Activated CD4-positive, alpha-beta memory T cell treated with anti-CD3 and anti-CD28 coated beads for 36 hours (primary cell): Measurements from ENCODE around the gene RSPRY1. TPM values are rescaled to one million over a fixed set of nuclear protein-coding genes. Genes with fewer than 3 reads are reported as not detected.

ENCODE experiments used
- CTCF ChIA-PET: fragments of 350-600 bp; sonication (Branson Sonifier 250); formaldehyde crosslinking; loops from one replicate; lab custom pipeline; 2021; ENCODE audit warnings: antibody characterized with exemption, inconsistent platforms; lab: Charles Lee
- POLR2A ChIA-PET: fragments of 350-600 bp; sonication (Branson Sonifier 250); formaldehyde crosslinking; loops from one replicate; lab custom pipeline; 2021; ENCODE audit warnings: antibody characterized with exemption; lab: Charles Lee
- DNase-seq: peaks from one replicate; pipeline ENCODE4 v3.0.0-alpha.2; 2020
- H3K27ac Mint-ChIP-seq: one replicate; pipeline ENCODE4 v1.8.0; 2021; ENCODE audit warnings: mixed read lengths
- H3K27me3 Mint-ChIP-seq: one replicate; pipeline ENCODE4 v1.8.0; 2021; ENCODE audit warnings: mixed read lengths
- H3K36me3 Mint-ChIP-seq: one replicate; pipeline ENCODE4 v1.8.0; 2021; ENCODE audit warnings: mixed read lengths
- H3K4me1 Mint-ChIP-seq: one replicate; pipeline ENCODE4 v1.8.0; 2021; ENCODE audit warnings: low read depth, mixed read lengths
- H3K4me3 Mint-ChIP-seq: one replicate; pipeline ENCODE4 v1.8.0; 2021; ENCODE audit warnings: mild to moderate bottlenecking, mixed read lengths
- H3K9me3 Mint-ChIP-seq: one replicate; pipeline ENCODE4 v1.8.0; 2021; ENCODE audit warnings: mixed read lengths
- intact Hi-C: fragments of 100-400 bp; cut with micrococcal nuclease; formaldehyde crosslinking; loops from one replicate; pipeline ENCODE4 v1.15.1; 2023
- total RNA-seq, 2 experiments: library from RNA; stranded (reverse); gene quantifications; one replicate each; pipeline ENCODE4 v1.2.3, GENCODE V29; 2021

RSPRY1 gene
- total RNA-seq, 2 experiments from 2014 or later, result 31.5 to 33.3 TPM

DNA sequence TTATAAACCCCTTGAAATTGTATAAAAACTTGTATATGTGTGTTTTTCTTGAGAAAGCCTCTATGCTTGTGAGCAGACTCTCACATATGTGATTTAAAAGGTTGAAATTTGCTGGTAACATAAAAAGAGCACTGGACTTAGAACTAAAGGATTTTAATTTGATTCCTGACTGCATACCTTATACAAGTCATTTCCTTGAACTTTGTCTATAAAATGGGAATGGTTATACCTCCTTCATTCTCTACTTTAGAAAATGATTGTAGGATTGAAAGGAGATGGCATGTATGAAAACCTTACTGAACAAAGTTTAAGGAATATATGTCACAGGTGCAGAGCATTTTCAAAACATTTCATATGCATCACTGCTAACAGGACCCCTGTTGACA is 48.6 kb downstream of the RSPRY1 start:
- DNase-seq, result no peak
- no peak overlapping the region for H3K27ac Mint-ChIP-seq
- intact Hi-C loops, result no loop called here
- H3K4me1 Mint-ChIP-seq, result peaks cover 12% of the 10 kb centered on the region
- H3K36me3 Mint-ChIP-seq, result peaks cover 49% of the 10 kb centered on the region
- CTCF ChIA-PET, result no interaction called here
- no peaks in the 10 kb centered on the region for H3K9me3 Mint-ChIP-seq
- POLR2A ChIA-PET, result no interaction called here
- no peak overlapping the region for H3K4me3 Mint-ChIP-seq
- H3K27me3 Mint-ChIP-seq, result no peaks in the 10 kb centered on the region

DNA sequence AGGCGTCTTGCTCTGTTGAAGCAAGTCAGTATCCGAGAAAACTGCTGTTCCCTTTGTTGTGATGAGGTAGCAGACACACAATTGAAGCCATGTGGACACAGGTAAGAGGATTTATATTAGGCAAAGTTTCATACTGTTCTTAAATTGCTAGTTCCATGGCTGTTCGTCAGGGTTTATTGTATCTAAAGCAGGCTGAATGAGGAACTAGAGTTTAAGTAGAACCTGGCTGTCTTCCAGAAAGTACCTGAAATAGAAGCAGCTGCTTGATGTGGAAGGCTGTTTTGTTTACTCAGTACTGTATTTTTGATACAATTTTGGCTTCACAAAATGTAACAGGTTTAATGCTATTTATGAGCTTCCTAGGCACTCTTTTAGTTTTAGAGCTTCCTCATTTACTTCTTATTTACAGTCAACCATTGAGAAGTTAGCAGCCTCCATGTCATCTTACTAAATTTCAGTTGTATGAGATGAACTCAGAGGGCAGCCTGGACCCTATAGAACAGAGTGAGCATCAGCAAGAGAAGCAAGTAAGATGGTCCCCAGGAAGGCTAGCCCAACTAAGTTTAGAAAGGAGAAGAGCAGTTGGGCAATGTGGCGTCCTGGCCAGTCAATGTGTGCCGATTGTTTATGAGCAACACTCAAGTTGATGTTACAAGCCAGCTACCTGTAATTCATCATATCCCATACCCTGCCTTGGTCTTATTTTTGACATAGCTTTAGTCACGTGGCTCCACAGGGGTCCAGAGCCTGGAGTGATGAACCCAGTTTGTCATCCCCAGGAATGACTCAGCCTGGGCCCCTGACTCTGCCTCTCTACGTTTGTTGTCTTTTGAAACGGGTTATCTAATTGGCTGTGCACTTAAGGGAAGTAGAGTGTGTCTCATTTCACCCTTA is 49.2 kb downstream of the RSPRY1 start:
- DNase-seq, result peak; percentile 75

DNA sequence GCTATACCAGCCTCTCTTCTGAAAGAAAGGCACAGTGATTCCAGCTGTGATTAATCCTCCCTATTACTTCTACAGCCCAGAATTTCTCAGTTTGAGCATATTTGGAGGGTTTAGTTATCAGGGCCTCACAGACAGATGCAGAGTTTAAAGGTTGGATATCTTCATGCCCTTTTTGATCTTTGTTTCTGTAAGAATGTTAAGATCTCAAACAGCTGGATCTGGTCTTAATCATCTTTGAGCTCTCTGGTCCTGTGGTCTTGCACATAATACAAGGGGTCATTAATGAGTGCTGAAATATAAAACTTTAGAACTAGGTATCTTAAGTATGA is 49.9 kb downstream of the RSPRY1 start:
- peak overlapping the region; percentile 79 for H3K27ac Mint-ChIP-seq
- POLR2A ChIA-PET, result no interaction called here
- no peaks in the 10 kb centered on the region for H3K27me3 Mint-ChIP-seq
- CTCF ChIA-PET, result interaction anchor here (1.2 to 1.4 kb wide), 2 partner anchors 10 to 181 kb away, joined by 3 read pairs; no protein-coding TSS in a partner anchor
- H3K9me3 Mint-ChIP-seq, result no peaks in the 10 kb centered on the region
- no peak for DNase-seq
- H3K4me3 Mint-ChIP-seq, result no peak overlapping the region
- peaks cover 12% of the 10 kb centered on the region for H3K4me1 Mint-ChIP-seq
- peaks cover 40% of the 10 kb centered on the region for H3K36me3 Mint-ChIP-seq
- intact Hi-C loops, result no loop called here

More for the DNA sequence above, 49.2 kb downstream of the RSPRY1 start:
- Mint-ChIP-seq H3K9me3 (no peaks in the 10 kb centered on the region), H3K27me3 (no peaks in the 10 kb centered on the region), H3K36me3 (peaks cover 46% of the 10 kb centered on the region), H3K4me1 (peaks cover 12% of the 10 kb centered on the region), H3K27ac (peak overlapping the region; percentile 79), H3K4me3 (no peak overlapping the region)
- CTCF ChIA-PET, result interaction anchor here (1.4 kb wide), 1 partner anchor 10 kb away, joined by 3 read pairs; no protein-coding TSS in a partner anchor
- intact Hi-C loops, result no loop called here
- POLR2A ChIA-PET, result interaction anchor here (0.7 kb wide), 1 partner anchor 290 kb away, joined by 3 read pairs; no protein-coding TSS in a partner anchor

DNA sequence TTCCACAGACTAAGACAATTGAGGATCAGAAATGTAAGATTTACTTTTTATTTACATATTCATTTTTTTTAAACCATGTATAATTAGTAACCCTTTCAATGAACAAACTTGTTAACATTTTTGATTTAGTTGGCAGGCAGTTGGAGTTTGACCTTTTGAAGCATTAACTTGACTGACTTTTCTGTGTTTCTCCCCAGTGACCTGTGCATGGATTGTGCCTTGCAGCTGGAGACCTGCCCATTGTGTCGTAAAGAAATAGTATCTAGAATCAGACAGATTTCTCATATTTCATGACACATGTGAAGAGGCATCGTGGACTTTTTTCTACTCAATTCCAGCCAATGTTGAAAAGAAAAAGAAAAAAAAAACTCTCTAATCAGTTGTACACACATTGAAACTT is 52.6 kb downstream of the RSPRY1 start:
- Mint-ChIP-seq H3K4me1 (peaks cover 14% of the 10 kb centered on the region), H3K9me3 (no peaks in the 10 kb centered on the region), H3K27ac (peak overlapping the region; percentile 19), H3K4me3 (no peak overlapping the region), H3K36me3 (peaks cover 32% of the 10 kb centered on the region), H3K27me3 (no peaks in the 10 kb centered on the region)
- ChIA-PET CTCF (no interaction called here), POLR2A (no interaction called here)
- intact Hi-C loops, result no loop called here
- no peak for DNase-seq

DNA sequence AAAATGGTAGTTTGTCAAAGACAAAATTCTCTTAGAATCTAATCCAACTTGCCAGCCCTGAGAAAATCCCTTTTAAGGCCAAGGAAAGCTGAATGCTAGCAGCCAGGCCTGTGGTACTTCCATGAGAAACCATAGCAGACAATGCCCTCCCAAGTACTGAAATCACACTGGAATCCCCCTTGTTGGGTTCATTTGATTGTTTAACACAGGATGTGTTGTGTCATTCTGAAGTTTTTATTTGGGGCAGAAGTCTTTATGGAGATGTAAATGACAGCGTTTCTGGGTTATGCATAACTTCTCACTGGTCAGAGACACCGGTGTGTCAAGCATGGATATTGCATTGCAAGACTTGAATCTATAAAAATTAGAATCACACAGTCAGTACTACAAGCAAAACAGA is 53.0 kb downstream of the RSPRY1 start:
- H3K27me3 Mint-ChIP-seq, result no peaks in the 10 kb centered on the region
- H3K9me3 Mint-ChIP-seq, result no peaks in the 10 kb centered on the region
- peak overlapping the region; percentile 19 for H3K27ac Mint-ChIP-seq
- peaks cover 28% of the 10 kb centered on the region for H3K36me3 Mint-ChIP-seq
- ChIA-PET CTCF (no interaction called here), POLR2A (no interaction called here)
- DNase-seq, result no peak
- peaks cover 17% of the 10 kb centered on the region for H3K4me1 Mint-ChIP-seq
- intact Hi-C loops, result no loop called here
- no peak overlapping the region for H3K4me3 Mint-ChIP-seq

DNA sequence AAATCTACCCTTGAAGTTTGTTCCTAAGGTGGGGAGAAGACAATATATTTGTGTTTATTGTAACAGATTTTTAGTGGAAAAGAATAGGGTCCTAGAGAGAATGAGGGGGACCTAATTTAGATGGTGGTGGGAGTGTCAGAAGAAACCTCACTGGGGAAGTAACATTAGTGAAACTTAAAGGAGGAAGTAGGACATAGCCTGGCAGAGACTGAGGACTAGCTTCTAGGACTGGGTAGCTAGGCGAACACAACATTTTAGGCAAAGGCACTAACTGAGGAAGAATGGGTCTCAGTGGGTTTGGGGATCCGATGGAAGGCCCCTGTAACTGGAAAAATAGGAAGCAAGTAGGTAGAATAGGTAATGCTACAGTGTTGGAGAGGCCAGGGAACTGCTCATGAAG is 54.7 kb downstream of the RSPRY1 start:
- DNase-seq, result no peak
- Mint-ChIP-seq H3K4me1 (peaks cover 21% of the 10 kb centered on the region), H3K27me3 (no peaks in the 10 kb centered on the region), H3K36me3 (peaks cover 21% of the 10 kb centered on the region), H3K4me3 (no peak overlapping the region), H3K9me3 (no peaks in the 10 kb centered on the region), H3K27ac (no peak overlapping the region)
- CTCF ChIA-PET, result no interaction called here
- POLR2A ChIA-PET, result no interaction called here
- intact Hi-C loops, result loop anchor here (5.0 kb wide), 1 partner anchor 36 kb away; no protein-coding TSS in a partner anchor

DNA sequence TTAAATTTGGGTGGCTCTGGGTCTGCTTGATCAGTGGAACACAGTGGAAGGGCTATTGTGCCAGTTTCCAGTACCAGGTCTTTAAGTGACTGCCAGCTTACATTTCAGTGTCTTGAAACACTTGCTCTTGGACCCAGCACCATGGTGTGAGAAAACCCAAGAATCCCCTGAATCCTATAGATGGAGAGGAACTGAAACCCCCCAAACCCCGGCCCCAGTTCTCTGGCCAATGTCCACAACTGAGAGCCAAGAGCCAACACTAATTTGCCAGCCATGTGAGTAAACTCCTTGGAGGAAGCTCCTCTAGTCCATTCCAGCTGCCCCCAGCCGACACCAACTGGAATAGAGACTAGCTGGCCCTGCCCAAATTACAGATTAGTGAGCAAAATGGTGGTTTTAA is 56.5 kb downstream of the RSPRY1 start:
- H3K36me3 Mint-ChIP-seq, result peaks cover 14% of the 10 kb centered on the region
- no peak overlapping the region for H3K4me3 Mint-ChIP-seq
- peaks cover 21% of the 10 kb centered on the region for H3K4me1 Mint-ChIP-seq
- ChIA-PET CTCF (interaction anchor here (0.9 kb wide), 1 partner anchor 149 kb away, joined by 3 read pairs; no protein-coding TSS in a partner anchor), POLR2A (no interaction called here)
- intact Hi-C loops, result loop anchor here (5.0 kb wide), 1 partner anchor 35 kb away; no protein-coding TSS in a partner anchor
- no peaks in the 10 kb centered on the region for H3K9me3 Mint-ChIP-seq
- no peaks in the 10 kb centered on the region for H3K27me3 Mint-ChIP-seq
- DNase-seq, result no peak
- no peak overlapping the region for H3K27ac Mint-ChIP-seq

DNA sequence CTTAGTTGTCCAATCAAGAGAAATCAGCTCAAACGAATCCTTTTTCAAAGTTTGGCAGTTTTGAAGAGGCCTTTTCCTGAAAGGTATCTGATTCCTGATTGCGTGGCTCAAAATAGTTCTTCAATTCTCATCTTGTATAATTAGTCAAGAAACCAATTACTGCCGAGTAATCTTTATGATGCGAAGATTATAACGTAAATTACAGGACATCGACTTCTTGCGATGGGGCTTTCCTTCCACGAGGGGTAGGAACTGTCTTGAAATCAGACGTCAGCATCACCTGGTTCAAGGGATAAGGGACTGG is 58.3 kb downstream of the RSPRY1 start:
- ChIA-PET POLR2A (interaction anchor here (1.1 kb wide), 2 partner anchors 15 to 23 kb away, joined by 3 read pairs; no protein-coding TSS in a partner anchor), CTCF (interaction anchor here (0.6 to 1.2 kb wide), 3 partner anchors 18 to 45 kb away, joined by 3 to 4 read pairs (median 3); no protein-coding TSS in a partner anchor)
- Mint-ChIP-seq H3K27ac (peak overlapping the region; percentile 88), H3K4me1 (peaks cover 16% of the 10 kb centered on the region), H3K4me3 (peak overlapping the region; percentile 89), H3K36me3 (peaks cover 10% of the 10 kb centered on the region), H3K27me3 (no peaks in the 10 kb centered on the region), H3K9me3 (no peaks in the 10 kb centered on the region)
- intact Hi-C loops, result loop anchor here (1.0 to 5.0 kb wide), 5 partner anchors 33 to 202 kb away; partner anchors contain the start of genes CIAPIN1, COQ9, PSME3IP1 and RSPRY1
- DNase-seq, result no peak

DNA sequence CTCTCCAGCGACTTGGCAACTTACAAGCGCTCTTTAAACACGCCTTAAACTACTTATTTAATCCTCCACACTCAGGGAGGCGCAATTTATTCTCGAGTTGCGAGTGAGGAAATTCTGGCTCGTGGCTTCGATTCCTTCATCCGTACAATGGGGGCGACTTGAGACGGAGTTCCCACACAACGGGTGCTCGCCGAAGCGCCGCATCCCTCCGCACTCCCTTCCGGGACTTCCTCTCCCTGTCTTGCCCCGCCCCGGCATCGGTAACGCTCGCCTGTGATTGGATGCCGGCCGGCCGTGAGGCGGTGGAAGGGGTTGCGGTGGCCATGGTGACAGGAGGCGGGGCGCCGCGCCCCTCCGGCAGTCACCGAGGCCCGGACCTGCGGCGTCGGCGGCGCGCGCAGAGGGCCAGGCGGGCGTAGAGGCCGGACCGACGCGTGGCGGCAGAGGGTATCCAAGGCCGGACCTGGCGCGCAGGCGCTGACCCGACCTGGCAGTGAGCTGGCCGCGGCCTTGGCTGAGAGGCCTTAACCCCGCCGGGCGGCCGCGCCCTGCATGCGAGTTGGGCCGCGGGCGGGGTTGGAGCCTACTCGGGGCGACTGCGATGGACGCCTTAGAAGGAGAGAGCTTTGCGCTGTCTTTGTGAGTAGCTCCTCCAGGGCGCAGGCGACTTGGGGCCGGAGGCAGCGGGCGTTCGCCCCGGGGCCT is 58.8 kb downstream of the RSPRY1 start, which contains the start of gene ARL2BP:
Gene ARL2BP, plus strand, starts transcription at position 493 of the 705 bp plus-strand sequence. Its CDS starts 109 bp downstream, at position 602.
- intact Hi-C loops, result loop anchor here (1.0 to 5.0 kb wide), 6 partner anchors 32 to 202 kb away; partner anchors contain the start of genes CIAPIN1, COQ9, PSME3IP1 and RSPRY1
- ChIA-PET POLR2A (interaction anchor here (1.0 to 1.2 kb wide), 5 partner anchors 14 to 218 kb away, joined by 3 to 4 read pairs (median 3); partner anchors contain the start of genes COQ9 and POLR2C), CTCF (interaction anchor here (0.6 to 1.2 kb wide), 6 partner anchors 9 to 280 kb away, joined by 3 to 4 read pairs (median 3); no protein-coding TSS in a partner anchor)
- H3K27me3 Mint-ChIP-seq, result no peaks in the 10 kb centered on the region
- H3K4me3 Mint-ChIP-seq, result peak within 1 kb of the TSS; percentile 89
- peak within 1 kb of the TSS; percentile 88 for H3K27ac Mint-ChIP-seq
- peaks cover 16% of the 10 kb centered on the region for H3K4me1 Mint-ChIP-seq
- DNase-seq, result peak; percentile 99
- H3K9me3 Mint-ChIP-seq, result no peaks in the 10 kb centered on the region
- peaks cover 12% of the 10 kb centered on the region for H3K36me3 Mint-ChIP-seq

DNA sequence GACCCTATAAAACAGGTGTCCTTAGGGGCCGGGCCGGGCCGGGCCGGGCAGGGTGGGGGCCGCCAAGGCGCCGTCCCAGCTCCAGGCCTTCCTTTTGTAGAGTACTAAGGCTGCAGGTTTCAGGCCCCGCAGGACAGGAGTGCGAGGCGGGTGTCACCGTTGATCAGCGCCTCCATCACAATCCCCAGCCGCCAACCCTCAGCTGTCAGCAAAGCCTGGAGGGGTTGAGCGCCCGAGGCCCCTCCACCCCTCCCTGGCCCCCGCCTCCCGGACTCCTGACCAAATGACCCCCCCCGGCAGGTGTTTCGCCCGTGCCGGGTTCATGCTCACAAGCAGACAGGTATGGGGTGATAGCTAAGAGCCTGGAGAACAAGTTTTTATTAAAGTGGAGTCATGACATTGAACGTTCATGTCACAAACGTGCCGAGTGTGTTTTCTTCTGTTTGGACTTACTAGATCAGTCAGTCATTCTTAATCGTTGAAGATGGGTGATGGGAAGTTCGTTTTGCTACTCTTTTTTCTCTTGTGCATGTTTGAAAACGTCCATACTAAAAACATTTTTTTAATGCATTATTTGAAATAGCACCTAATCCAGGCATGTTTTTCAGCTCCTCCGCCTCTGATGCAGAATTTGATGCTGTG is 59.5 kb downstream of the RSPRY1 start:
- Mint-ChIP-seq H3K9me3 (no peaks in the 10 kb centered on the region), H3K4me3 (peak overlapping the region; percentile 89), H3K4me1 (peaks cover 16% of the 10 kb centered on the region), H3K36me3 (peaks cover 15% of the 10 kb centered on the region), H3K27me3 (no peaks in the 10 kb centered on the region), H3K27ac (peak overlapping the region; percentile 1)
- CTCF ChIA-PET, result interaction anchor here (0.7 to 1.2 kb wide), 6 partner anchors 10 to 281 kb away, joined by 3 to 4 read pairs (median 4); no protein-coding TSS in a partner anchor
- intact Hi-C loops, result loop anchor here (1.0 to 2.0 kb wide), 3 partner anchors 55 to 201 kb away; partner anchors contain the start of genes CIAPIN1 and COQ9
- POLR2A ChIA-PET, result interaction anchor here (0.5 to 1.2 kb wide), 7 partner anchors 14 to 825 kb away, joined by 3 to 4 read pairs (median 3); partner anchors contain the start of genes COQ9 and POLR2C
- no peak for DNase-seq

DNA sequence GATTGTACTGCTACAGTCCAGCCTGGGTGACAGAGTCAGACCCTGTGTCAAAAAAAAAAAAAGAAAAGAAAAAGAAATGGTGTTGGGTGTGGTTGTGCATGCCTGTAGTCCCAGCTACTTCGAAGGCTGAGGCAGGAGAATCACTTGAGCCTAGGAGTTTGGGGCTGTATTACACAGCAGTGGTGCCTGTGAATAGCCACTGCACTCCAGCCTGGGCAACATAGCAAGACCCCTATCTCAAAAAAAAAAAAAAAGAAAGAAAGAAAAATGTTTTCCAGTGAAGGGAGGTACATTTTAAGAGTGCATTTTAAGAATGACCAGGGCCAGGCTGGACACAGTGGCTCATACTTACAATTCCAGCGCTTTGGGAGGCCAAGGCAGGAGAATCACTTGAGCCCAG is 65.2 kb downstream of the RSPRY1 start:
- DNase-seq, result no peak
- Mint-ChIP-seq H3K9me3 (no peaks in the 10 kb centered on the region), H3K27me3 (no peaks in the 10 kb centered on the region), H3K4me1 (no peaks in the 10 kb centered on the region), H3K27ac (no peak overlapping the region), H3K36me3 (peaks cover 31% of the 10 kb centered on the region), H3K4me3 (no peak overlapping the region)
- ChIA-PET CTCF (interaction anchor here (0.8 kb wide), 1 partner anchor 49 kb away, joined by 3 read pairs; no protein-coding TSS in a partner anchor), POLR2A (no interaction called here)
- intact Hi-C loops, result no loop called here
